ENCODE measurements around the gene ZNF14. TPM values are rescaled to one million over a fixed set of nuclear protein-coding genes. Genes with fewer than 3 reads are reported as not detected.
A peak's percentile ranks its signal among the peaks of the same experiment; 100 is the strongest.
"Not testable (repeated sequence)": the region's sequence is repeated elsewhere in the genome, so short reads cannot be mapped to it uniquely, and the experiment has no call there.

The ZNF14 gene
- total and polyA plus RNA-seq, 2 donors (not counting 3 experiments of a cell fraction or from before 2014, with no cell fraction given): 0.65 to 2.6 TPM

DNA sequence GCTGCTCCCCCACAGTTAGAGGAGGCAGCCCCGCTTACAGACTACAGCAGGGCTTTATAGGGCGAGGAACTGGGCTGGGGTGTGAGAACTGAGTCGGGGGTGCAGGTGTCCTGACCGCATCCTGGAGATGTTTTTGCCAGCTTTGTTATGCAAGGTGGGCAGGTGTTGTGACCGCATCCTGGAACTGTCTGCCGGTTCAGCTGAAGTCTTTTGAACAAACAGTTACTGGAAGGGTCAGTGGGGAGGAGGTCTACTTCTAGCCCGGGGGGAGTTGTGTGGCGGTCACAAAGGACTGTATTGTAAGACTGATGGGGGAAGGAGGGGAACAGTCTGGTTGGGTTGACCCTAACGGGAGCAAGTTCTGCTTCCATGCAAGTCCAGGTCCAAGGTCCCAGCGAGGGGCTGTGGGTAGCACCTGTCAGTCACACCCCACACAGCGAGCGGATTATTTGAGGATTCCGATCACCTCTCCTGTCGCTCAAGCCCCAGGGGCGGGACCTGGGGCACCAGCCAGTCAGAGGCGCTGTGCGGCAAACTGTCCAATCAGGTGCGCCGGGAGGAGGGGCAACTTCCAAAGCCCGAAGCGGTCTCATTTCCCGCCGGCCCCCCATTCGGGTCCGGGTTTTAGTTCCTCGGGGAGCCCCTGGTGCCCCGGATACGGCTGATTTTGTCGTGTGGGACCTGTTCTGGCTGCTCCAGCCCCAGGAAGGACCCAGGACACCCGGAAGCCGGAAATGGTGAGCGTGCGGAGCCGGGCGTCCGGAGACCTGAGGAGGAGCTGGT, 64.5 kb downstream of the ZNF14 start, which contains the start of gene ZNF101:
TSS of gene ZNF101 (plus strand) at position 610 of the 783 bp plus-strand sequence. CDS start at position 735, 125 bp downstream.
- H3K4me2 ChIP-seq (ENCODE audit: insufficient read depth, low read length): peak within 1 kb of the TSS; percentile 54
- dilution Hi-C loops (cut with MboI; ENCODE audit: extremely low pct_ligation_motif_present, low sequenced_read_pairs) (no loop called here), intact Hi-C loops (cut with micrococcal nuclease) (loop anchor here (5.0 to 10.0 kb wide), 2 partner anchors 64 to 236 kb away; partner anchors contain the start of genes ZNF14 and ZNF93)
- FAIRE-seq: peak; percentile 97
- peak within 1 kb of the TSS; percentile 32 for H3K27ac ChIP-seq (ENCODE audit: insufficient read depth, low read depth, low read length)
- H3K4me1 ChIP-seq (ENCODE audit: control insufficient read depth, extremely low read depth, insufficient read depth, low read length): peaks cover 6% of the 10 kb centered on the region
- H3K36me3 ChIP-seq (ENCODE audit: control insufficient read depth in 2 of 2, extremely low read depth in 1 of 2, insufficient read depth in 2 of 2, low read length in 2 of 2): no peaks in the 10 kb centered on the region
- H4K20me1 ChIP-seq (replicated peaks; ENCODE audit: control insufficient read depth, extremely low read depth, insufficient read depth, low read length): no peaks in the 10 kb centered on the region
- peak within 1 kb of the TSS; percentile 89 for H3K9ac ChIP-seq (replicated peaks; ENCODE audit: extremely low read depth, insufficient read depth, low read length)
- H3K9me1 ChIP-seq (replicated peaks; ENCODE audit: control insufficient read depth, extremely low read depth, insufficient read depth, low read length): no peaks in the 10 kb centered on the region
- TF ChIP-seq POLR2AphosphoS5 (IDR thresholded peaks at IDR 0.05; ENCODE audit: insufficient read depth, low read depth, low read length) (peak; percentile 41), JUN (IDR thresholded peaks at IDR 0.05; ENCODE audit: borderline replicate concordance, insufficient read depth, insufficient read length, low read depth) (no peak)
- ChIA-PET CTCF (interaction anchor here (0.6 to 1.0 kb wide), 3 partner anchors 9 to 136 kb away, joined by 3 to 4 read pairs (median 3); no protein-coding TSS in a partner anchor), POLR2A (interaction anchor here (0.7 kb wide), 1 partner anchor 197 kb away, joined by 3 read pairs; the partner anchor contains the start of gene ZNF253)
- no peaks in the 10 kb centered on the region for H3K9me3 ChIP-seq (replicated peaks; ENCODE audit: control insufficient read depth, insufficient read depth, low read length)
- BruUV-seq (replicated peaks): no TSS peak
- peak within 1 kb of the TSS; percentile 95 for H2AFZ ChIP-seq (ENCODE audit: low read depth, low read length)
- DNase-seq (ENCODE audit: low read depth, low spot score): peak; percentile 91
- H3K79me2 ChIP-seq (ENCODE audit: control insufficient read depth, insufficient read depth, low read length): peaks cover 4% of the 10 kb centered on the region
- no peaks in the 10 kb centered on the region for H3K27me3 ChIP-seq (ENCODE audit: control insufficient read depth in 2 of 2, insufficient read depth in 2 of 2, low read length in 2 of 2)
- H3K4me3 ChIP-seq (replicated peaks in 1 of 3; ENCODE audit: insufficient read depth in 1 of 3, low read depth in 1 of 3, low read length in 3 of 3): peak within 1 kb of the TSS; percentile 45 to 88 (median 78)

DNA sequence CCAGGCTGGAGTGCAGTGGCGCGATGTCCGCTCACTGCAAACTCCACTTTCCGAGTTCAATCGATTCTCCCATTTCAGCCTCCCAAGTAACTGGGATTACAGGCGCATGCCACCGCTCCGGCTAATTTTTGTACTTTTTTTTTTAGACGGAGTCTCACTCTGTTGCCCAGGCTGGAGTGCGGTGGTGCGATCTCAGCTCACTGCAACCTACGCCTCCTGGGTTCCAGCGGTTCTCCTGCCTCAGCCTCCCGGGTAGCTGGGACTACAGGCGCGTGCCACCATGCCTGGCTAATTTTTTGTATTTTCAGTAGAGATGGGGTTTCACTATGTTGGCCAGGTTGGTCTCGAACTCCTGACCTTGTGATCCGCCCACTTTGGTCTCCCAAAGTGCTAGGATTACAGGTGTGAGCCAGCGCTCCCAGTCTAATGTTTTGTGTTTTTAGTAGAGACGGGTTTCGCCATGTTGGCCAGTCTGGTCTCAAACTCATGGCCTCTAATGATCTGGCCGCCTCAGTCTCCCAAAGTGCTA, 67.4 kb downstream of the ZNF14 start:
- H3K27ac ChIP-seq (ENCODE audit: insufficient read depth, low read depth, low read length); H3K9me3 ChIP-seq (replicated peaks; ENCODE audit: control insufficient read depth, insufficient read depth, low read length); CTCF ChIA-PET; H3K4me1 ChIP-seq (ENCODE audit: control insufficient read depth, extremely low read depth, insufficient read depth, low read length); dilution Hi-C loops (cut with MboI; ENCODE audit: extremely low pct_ligation_motif_present, low sequenced_read_pairs); H3K36me3 ChIP-seq (ENCODE audit: control insufficient read depth in 2 of 2, extremely low read depth in 1 of 2, insufficient read depth in 2 of 2, low read length in 2 of 2); DNase-seq (ENCODE audit: low read depth, low spot score); H3K4me2 ChIP-seq (ENCODE audit: insufficient read depth, low read length); H3K9me1 ChIP-seq (replicated peaks; ENCODE audit: control insufficient read depth, extremely low read depth, insufficient read depth, low read length); POLR2A ChIA-PET; H3K9ac ChIP-seq (replicated peaks; ENCODE audit: extremely low read depth, insufficient read depth, low read length); H4K20me1 ChIP-seq (replicated peaks; ENCODE audit: control insufficient read depth, extremely low read depth, insufficient read depth, low read length); H2AFZ ChIP-seq (ENCODE audit: low read depth, low read length); FAIRE-seq; H3K27me3 ChIP-seq (ENCODE audit: control insufficient read depth in 2 of 2, insufficient read depth in 2 of 2, low read length in 2 of 2); H3K4me3 ChIP-seq (replicated peaks in 1 of 3; ENCODE audit: insufficient read depth in 1 of 3, low read depth in 1 of 3, low read length in 3 of 3); BruUV-seq (replicated peaks): not testable (repeated sequence)
- intact Hi-C loops (cut with micrococcal nuclease): loop anchor here (5.0 to 10.0 kb wide), 2 partner anchors 67 to 239 kb away; partner anchors contain the start of genes ZNF14 and ZNF93
- H3K79me2 ChIP-seq (ENCODE audit: control insufficient read depth, insufficient read depth, low read length): peaks cover 25% of the 10 kb centered on the region
